ENCODE data around the gene EFCAB14.

DNA sequence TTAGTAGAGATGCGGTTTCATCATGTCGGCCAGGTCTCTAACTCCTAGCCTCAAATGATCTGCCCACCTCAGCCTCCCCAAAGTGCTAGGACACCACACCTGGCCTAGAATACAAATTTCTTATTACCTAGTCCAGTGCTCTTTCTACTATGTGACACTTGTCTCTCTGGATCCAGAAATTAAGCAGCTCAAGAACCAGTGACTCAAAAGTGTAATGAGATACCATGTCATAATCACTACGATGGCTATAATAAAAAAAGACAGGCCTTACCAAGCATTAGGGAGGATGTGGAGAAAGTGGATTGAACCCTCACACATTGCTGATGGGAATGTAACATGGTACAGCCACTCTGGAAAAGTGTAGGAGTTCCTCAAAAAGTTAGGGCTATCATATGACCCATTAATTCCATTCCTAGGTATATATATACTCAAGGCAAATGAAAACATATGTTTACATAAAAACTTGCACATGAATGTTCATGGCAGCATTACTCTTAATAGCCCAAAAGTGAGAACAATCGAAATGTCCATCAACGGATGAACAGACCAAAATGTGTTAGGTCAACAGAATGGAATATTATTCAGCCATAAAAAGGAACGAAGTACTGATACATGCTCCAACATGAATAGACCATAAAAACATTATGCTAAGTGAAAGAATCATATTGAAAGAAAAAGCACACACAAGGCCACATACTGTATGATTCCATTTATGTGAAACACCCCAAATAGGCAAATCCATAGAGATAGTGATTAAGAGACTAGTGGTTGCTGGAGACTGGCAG, 38.9 kb downstream of the EFCAB14 start:
- TF ChIP-seq, protein P1, sequence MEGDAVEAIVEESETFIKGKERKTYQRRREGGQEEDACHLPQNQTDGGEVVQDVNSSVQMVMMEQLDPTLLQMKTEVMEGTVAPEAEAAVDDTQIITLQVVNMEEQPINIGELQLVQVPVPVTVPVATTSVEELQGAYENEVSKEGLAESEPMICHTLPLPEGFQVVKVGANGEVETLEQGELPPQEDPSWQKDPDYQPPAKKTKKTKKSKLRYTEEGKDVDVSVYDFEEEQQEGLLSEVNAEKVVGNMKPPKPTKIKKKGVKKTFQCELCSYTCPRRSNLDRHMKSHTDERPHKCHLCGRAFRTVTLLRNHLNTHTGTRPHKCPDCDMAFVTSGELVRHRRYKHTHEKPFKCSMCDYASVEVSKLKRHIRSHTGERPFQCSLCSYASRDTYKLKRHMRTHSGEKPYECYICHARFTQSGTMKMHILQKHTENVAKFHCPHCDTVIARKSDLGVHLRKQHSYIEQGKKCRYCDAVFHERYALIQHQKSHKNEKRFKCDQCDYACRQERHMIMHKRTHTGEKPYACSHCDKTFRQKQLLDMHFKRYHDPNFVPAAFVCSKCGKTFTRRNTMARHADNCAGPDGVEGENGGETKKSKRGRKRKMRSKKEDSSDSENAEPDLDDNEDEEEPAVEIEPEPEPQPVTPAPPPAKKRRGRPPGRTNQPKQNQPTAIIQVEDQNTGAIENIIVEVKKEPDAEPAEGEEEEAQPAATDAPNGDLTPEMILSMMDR (IDR thresholded peaks at IDR 0.05): no peak
- TF ChIP-seq EZH2 (IDR thresholded peaks at IDR 0.05) (no peak), EZH2phosphoT487 (IDR thresholded peaks at IDR 0.05) (no peak)
